Prostate gland (tissue), 2 donors: ENCODE measurements around the gene RMI2. TPM values are rescaled to one million over a fixed set of nuclear protein-coding genes. Genes with fewer than 3 reads are reported as not detected.

Experiments
- DNase-seq: peaks from one replicate; pipeline ENCODE4 v3.0.0-alpha.2; 2019; ENCODE audit warnings: low spot score
- H3K27ac ChIP-seq, 2 donors: fragments of 200-600 bp; sonication (generic); 2 replicates each; pipeline ENCODE4 v1.5.1; 2017 to 2019
- H3K27me3 ChIP-seq: fragments of 200-600 bp; sonication (generic); replicated peaks from 2 replicates; pipeline ENCODE4 v1.5.1; 2019; ENCODE audit not compliant: insufficient read depth
- H3K36me3 ChIP-seq, 2 donors: fragments of 200-600 bp; sonication (generic); 1 replicate in 1 of 2; 2 replicates in 1 of 2; pipeline versions ENCODE4 v1.5.1 to v1.8.1; 2017 to 2019
- H3K4me1 ChIP-seq: fragments of 200-600 bp; sonication (generic); replicated peaks from 2 replicates; pipeline ENCODE4 v1.5.1; 2019
- H3K4me3 ChIP-seq, 2 donors: fragments of 200-600 bp; sonication (generic); 2 replicates each; pipeline ENCODE4 v1.5.1; 2017 to 2019
- H3K9me3 ChIP-seq: fragments of 200-600 bp; sonication (generic); 2 replicates; pipeline ENCODE4 v1.5.1; 2017
- POLR2A ChIP-seq: fragments of 450-650 bp; IDR thresholded peaks from one replicate; pipeline ENCODE4 v1.6.1; 2016; ENCODE audit warnings: antibody characterized with exemption, mild to moderate bottlenecking
- POLR2AphosphoS5 ChIP-seq: sonication (generic); formaldehyde crosslinking; IDR thresholded peaks from one replicate; pipeline ENCODE4 v1.6.1; 2017; ENCODE audit warnings: antibody characterized with exemption
- WGBS: methylation state at CpG from one replicate; pipeline ENCODE4 v1.1.5; 2018; 5-methylcytosine and 5-hydroxymethylcytosine counted together
- intact Hi-C: fragments of 100-400 bp; cut with DNase I; formaldehyde crosslinking; loops from one replicate; pipeline ENCODE4 v1.14.2; 2022
- total RNA-seq, 2 donors: library from RNA; depleted of rRNA; stranded (reverse); fragments of >200 nt; gene quantifications; one replicate each; pipeline ENCODE4 v1.1.0, GENCODE V29; 2016
- TF ChIP-seq, protein P1 (sequence below), 4 experiments: fragments of 200-600 bp in 2 of 4; fragments of 450-650 bp in 2 of 4; sonication (generic) in 2 of 4; IDR thresholded peaks; 1 replicate in 3 of 4; 2 replicates in 1 of 4; pipeline ENCODE4 v1.5.1; 2016 to 2019; ENCODE audit warnings: antibody characterized with exemption in 4 of 4, mild to moderate bottlenecking in 2 of 4, moderate library complexity in 2 of 4

RMI2 gene
- total RNA-seq, 2 donors from 2014 or later, result 6.0 to 16.3 TPM

GRCh38 chr16:11321662-11322061, 23.6 kb upstream of the RMI2 start:
- no peak overlapping the region for H3K4me3 ChIP-seq
- no peaks in the 10 kb centered on the region for H3K36me3 ChIP-seq
- H3K27me3 ChIP-seq, result no peaks in the 10 kb centered on the region
- TF ChIP-seq, protein P1, sequence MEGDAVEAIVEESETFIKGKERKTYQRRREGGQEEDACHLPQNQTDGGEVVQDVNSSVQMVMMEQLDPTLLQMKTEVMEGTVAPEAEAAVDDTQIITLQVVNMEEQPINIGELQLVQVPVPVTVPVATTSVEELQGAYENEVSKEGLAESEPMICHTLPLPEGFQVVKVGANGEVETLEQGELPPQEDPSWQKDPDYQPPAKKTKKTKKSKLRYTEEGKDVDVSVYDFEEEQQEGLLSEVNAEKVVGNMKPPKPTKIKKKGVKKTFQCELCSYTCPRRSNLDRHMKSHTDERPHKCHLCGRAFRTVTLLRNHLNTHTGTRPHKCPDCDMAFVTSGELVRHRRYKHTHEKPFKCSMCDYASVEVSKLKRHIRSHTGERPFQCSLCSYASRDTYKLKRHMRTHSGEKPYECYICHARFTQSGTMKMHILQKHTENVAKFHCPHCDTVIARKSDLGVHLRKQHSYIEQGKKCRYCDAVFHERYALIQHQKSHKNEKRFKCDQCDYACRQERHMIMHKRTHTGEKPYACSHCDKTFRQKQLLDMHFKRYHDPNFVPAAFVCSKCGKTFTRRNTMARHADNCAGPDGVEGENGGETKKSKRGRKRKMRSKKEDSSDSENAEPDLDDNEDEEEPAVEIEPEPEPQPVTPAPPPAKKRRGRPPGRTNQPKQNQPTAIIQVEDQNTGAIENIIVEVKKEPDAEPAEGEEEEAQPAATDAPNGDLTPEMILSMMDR (IDR thresholded peaks at IDR 0.05), result no peak
- no peak for TF ChIP-seq POLR2A
- TF ChIP-seq POLR2AphosphoS5, result no peak
- no peak overlapping the region for H3K27ac ChIP-seq
- intact Hi-C loops, result no loop called here
- no peak for DNase-seq
- no peaks in the 10 kb centered on the region for H3K4me1 ChIP-seq
- no peaks in the 10 kb centered on the region for H3K9me3 ChIP-seq
- 63% methylated on average over 5 of the region's 5 CpGs for WGBS

DNA sequence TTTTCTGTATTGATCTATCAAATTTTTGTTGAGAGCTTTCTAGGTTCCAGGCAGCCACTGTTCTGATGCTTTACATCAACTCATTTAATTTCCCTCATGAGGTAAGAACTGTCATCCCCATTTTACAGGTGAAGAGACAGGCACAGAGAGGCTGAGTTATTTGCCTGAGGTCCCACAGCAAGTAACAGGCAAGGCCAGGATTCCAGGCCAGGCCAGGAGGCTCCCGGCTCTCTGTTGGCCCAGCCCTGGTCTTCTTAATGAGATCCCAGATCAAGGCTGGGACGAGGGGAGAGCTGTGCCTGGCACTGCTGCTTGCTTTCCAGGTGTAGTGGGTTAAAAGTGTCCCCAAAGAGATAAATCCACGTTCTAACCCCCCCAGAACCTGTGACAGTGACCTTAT, 22.4 kb upstream of the RMI2 start:
- Histone ChIP-seq H3K36me3 (no peaks in the 10 kb centered on the region), H3K4me1 (no peaks in the 10 kb centered on the region), H3K4me3 (no peak overlapping the region), H3K27me3 (no peaks in the 10 kb centered on the region), H3K9me3 (no peaks in the 10 kb centered on the region), H3K27ac (no peak overlapping the region)
- 80% methylated on average over 3 of the region's 3 CpGs for whole genome bisulfite sequencing
- TF ChIP-seq POLR2A (no peak), POLR2AphosphoS5 (no peak)
- TF ChIP-seq, protein P1 (IDR thresholded peaks at IDR 0.05), result no peak
- intact Hi-C loops, result no loop called here
- no peak for DNase-seq

- intact Hi-C loops, result no loop called here
- TF ChIP-seq, protein P1 (IDR thresholded peaks at IDR 0.05), result no peak
- TF ChIP-seq POLR2A (no peak), POLR2AphosphoS5 (no peak)
- no peaks in the 10 kb centered on the region for H3K36me3 ChIP-seq
- H3K4me1 ChIP-seq, result no peaks in the 10 kb centered on the region
- no peak for DNase-seq
- H3K27ac ChIP-seq, result no peak overlapping the region
- H3K4me3 ChIP-seq, result no peak overlapping the region
- 90% methylated on average over 11 of the region's 11 CpGs for WGBS
- H3K9me3 ChIP-seq, result no peaks in the 10 kb centered on the region
- no peaks in the 10 kb centered on the region for H3K27me3 ChIP-seq
Measured at GRCh38 chr16:11323551-11324336, 21.5 kb upstream of the RMI2 start.

GRCh38 chr16:11325404-11326083, 19.7 kb upstream of the RMI2 start:
- Histone ChIP-seq H3K4me3 (no peak overlapping the region), H3K27me3 (no peaks in the 10 kb centered on the region), H3K4me1 (no peaks in the 10 kb centered on the region), H3K27ac (no peak overlapping the region), H3K36me3 (no peaks in the 10 kb centered on the region), H3K9me3 (no peaks in the 10 kb centered on the region)
- no peak for DNase-seq
- TF ChIP-seq POLR2A, result no peak
- TF ChIP-seq, protein P1 (IDR thresholded peaks at IDR 0.05), result no peak
- no peak for TF ChIP-seq POLR2AphosphoS5
- 83% methylated on average over 10 of the region's 10 CpGs for WGBS
- intact Hi-C loops, result no loop called here
